HG03280 (cell line): Measurements from ENCODE around the gene PACRG.

Experiments
- ATAC-seq: cut with Tn5 transposase; IDR thresholded peaks from one replicate; pipeline ENCODE4 v1.9.1; 2021; ENCODE audit warnings: mild to moderate bottlenecking, moderate library complexity; ENCODE audit not compliant: unreplicated experiment

The PACRG gene

GRCh38 chr6:162773996-162774395 is 46.2 kb downstream of the PACRG start:
- ATAC-seq = no peak

GRCh38 chr6:162777091-162777490 is 49.3 kb downstream of the PACRG start:
- no peak for ATAC-seq

GRCh38 chr6:162778603-162779002 is 50.8 kb downstream of the PACRG start:
- ATAC-seq = no peak

- ATAC-seq = no peak
These were observed 58.0 kb downstream of the PACRG start for GRCh38 chr6:162785632-162786242.

- no peak for ATAC-seq
These were observed 70.9 kb downstream of the PACRG start for GRCh38 chr6:162798546-162799266.

- no peak for ATAC-seq
These were observed 86.7 kb downstream of the PACRG start for GRCh38 chr6:162814426-162814973.

GRCh38 chr6:162817196-162817595 is 89.4 kb downstream of the PACRG start:
- ATAC-seq = no peak

- ATAC-seq = no peak
These were observed 91.5 kb downstream of the PACRG start for GRCh38 chr6:162819284-162819683.

- ATAC-seq = no peak
These were observed 93.3 kb downstream of the PACRG start for GRCh38 chr6:162821102-162821501.

GRCh38 chr6:162825597-162825996 is 97.8 kb downstream of the PACRG start:
- ATAC-seq = no peak

GRCh38 chr6:162829013-162829742 is 101.4 kb downstream of the PACRG start:
- no peak for ATAC-seq

GRCh38 chr6:162833776-162834175 is 106.0 kb downstream of the PACRG start:
- ATAC-seq = no peak

- ATAC-seq = no peak
These were observed 118.2 kb downstream of the PACRG start for GRCh38 chr6:162845972-162846371.

- ATAC-seq = no peak
These were observed 118.9 kb downstream of the PACRG start for GRCh38 chr6:162846723-162847122.

GRCh38 chr6:162849269-162849668 is 121.5 kb downstream of the PACRG start:
- no peak for ATAC-seq

GRCh38 chr6:162852192-162852591 is 124.4 kb downstream of the PACRG start:
- ATAC-seq = no peak

- ATAC-seq = no peak
These were observed 125.2 kb downstream of the PACRG start for GRCh38 chr6:162852840-162853577.

GRCh38 chr6:162854228-162854627 is 126.5 kb downstream of the PACRG start:
- no peak for ATAC-seq

GRCh38 chr6:162854734-162855191 is 127.0 kb downstream of the PACRG start:
- no peak for ATAC-seq

- ATAC-seq = no peak
These were observed 129.1 kb downstream of the PACRG start for GRCh38 chr6:162856885-162857284.

- ATAC-seq = no peak
These were observed 129.6 kb downstream of the PACRG start for GRCh38 chr6:162857326-162857725.
